ENCODE data around the gene DCXR.
A peak's percentile ranks its signal among the peaks of the same experiment; 100 is the strongest.

Gene DCXR

DNA sequence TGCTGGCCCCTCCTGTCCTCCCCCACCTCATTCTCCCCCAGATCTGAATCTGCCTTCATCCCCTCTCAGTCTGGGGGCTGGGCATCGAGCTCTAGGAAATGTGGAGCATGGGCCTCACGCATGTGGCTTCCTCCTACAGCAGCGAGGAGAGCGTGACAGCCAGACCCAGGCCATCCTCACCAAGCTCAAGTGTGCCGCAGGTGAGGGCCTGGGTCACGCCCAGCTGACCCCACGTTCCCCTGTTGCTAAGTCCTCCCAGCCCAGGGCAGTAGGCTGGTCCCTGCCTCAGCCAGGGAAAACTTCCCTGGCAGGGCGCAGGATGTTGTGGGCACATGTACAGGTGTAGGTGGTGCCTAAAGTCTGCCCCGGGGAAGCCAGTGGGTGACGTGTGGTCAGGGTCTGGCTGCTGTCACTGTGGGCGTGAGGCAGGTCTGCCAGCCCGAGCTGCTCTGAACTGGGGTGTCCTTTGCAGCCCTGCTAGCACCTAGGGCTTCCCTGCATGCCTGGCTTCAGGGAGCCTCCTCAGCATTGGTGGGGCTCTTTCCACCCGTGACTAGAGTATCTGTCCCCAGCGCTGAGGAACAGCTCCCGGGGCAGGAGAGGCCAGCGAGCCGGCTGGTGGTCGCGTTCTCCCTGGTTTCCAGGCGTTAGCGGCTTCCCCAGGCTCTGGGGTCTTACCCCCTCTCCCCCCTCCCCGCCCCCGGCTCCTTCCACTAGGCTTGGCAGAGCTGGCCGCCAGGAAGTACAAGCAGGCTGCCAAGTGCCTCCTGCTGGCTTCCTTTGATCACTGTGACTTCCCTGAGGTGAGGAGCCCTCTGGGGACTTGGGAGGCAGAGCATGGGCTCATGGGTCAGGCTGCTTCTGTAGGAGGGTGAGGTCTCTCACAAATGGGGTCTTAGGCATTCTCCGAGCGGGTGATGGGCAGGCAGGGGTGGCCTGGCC lies 17.8 kb upstream of the DCXR start:
- no peak for DNase-seq (ENCODE audit: low read depth in 2 of 3, low spot score in 1 of 3)

- DNase-seq (ENCODE audit: low read depth in 2 of 3, low spot score in 1 of 3), result no peak
Measured at GRCh38 chr17:82054351-82055022, 17.0 kb upstream of the DCXR start.

DNA sequence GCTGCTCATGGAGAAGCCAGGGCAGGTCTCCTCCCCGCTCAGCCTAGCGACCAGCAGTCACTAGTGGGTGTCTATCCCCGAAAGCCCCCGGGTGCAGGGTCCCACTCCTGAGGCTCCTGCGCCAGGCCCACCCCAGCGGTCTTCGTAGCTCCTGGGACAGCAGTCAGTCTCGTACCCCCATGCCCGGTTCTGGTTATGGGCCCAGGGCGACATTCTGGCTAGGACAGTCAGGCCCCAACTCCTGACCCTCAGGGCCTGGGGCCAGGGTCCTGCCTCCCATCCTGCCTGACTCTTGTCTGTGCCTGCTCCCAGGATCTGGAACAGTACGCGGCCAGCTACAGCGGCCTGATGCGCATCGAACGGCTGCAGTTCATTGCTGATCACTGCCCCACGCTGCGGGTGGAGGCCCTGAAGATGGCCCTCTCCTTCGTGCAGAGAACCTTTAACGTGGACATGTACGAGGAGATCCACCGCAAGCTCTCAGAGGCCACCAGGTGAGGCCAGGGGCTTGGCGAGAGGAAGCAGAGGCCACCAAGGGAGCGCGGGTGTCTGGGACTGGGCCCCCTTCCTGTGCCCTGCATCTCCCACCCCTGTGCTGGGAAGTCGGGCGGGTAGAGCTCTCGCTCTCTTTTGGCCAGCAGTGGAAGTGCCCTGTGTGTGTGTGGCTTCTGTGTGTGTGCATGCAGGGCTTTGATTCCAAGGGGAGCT lies 16.2 kb upstream of the DCXR start:
- no peak for DNase-seq (ENCODE audit: low read depth in 2 of 3, low spot score in 1 of 3)

DNA sequence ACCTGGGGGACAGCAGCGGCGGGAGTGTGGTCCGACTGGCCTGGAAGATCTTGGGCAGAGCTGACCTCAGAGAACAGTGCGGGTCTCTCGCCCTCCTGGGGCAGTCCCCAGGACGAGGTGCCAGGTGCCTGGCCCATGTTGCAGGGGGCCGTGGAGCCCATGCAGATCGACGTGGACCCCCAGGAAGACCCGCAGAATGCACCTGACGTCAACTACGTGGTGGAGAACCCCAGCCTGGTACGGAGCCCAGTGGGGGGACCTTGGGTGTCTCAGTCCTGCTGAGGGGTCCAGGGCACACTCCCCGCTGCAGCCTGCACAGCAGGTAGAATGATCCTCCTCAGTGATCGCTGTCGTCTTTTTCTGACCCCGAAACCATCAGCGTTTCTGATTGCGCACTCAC lies 15.6 kb upstream of the DCXR start:
- no peak for DNase-seq (ENCODE audit: low read depth in 2 of 3, low spot score in 1 of 3)

DNA sequence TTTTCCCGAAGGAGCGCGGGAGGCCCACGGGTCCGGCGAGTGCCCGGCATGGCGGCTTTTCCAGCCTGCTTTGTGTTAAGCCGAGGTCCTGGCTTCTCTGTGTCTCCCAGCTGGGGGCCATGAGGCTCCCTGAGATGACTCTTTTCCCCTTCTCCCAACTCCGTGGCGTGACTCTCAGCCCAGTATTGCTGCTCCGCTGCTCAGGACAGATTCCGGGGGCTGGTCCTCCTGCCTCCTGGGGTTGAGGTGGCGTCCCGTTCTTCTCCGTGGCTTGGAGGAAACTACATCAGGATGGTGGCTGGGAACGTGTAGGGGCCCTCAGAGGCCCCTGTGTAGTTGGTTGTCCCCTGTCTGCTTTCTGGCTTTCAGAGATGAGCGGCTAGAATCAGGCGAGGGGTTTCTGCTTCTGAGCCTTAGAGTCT lies 15.2 kb upstream of the DCXR start:
- no peak for DNase-seq (ENCODE audit: low read depth in 2 of 3, low spot score in 1 of 3)

DNA sequence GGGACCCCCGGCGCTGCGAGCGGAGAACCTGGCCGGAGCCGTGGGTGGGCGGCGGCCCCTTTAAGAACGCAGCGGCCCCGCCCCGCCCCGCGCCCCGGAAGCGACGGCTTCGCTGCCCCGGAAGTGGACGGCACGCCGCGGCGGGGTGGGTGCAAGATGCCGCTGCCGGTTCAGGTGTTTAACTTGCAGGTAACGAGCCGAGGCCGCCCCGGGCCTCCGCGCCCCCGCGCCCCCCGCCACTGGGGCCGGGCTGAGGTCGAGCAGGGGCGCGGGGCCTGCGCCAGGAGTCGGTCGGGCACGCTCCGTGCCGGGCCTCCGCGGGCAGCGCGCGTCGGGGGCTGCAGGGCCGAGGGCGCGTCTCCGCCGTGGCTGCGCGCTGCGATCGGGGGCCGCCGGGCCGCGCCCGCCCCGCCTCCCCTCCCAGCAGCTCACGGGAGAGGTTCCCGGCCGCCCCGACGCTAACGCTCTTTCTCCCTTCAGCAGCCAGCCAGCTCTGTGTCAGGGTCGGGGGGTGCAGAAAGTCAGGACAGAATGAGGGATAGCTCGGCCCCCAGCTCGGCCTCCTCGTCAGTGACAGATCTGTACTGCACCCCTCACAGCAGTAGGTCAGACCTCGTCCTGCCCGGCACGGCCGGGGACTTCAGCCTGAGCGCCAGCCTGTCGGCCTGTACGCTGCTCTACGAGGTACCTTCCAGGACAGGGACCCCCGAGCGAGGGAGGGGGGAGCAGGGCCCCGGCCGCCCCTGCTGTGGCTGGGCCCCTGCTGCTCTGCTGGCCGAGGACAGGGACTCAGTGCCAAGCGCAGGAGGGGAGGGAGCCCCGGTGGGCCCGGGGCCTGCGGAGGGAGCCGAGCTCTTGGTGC lies 14.5 kb upstream of the DCXR start, which contains the start of the genes GPS1 and RFNG:
Gene GPS1, plus strand, starts transcription at position 123 of the 862 bp plus-strand sequence. Its CDS starts 34 bp downstream, at position 157.
Gene RFNG, minus strand, starts transcription at position 36 of the 862 bp plus-strand sequence. CDS start 45 bp downstream, outside the sequence.
- peak; percentile 53 to 81 (median 67) for DNase-seq (ENCODE audit: low read depth in 2 of 3, low spot score in 1 of 3)

GRCh38 chr17:82050761-82051641 lies 13.5 kb upstream of the DCXR start:
- DNase-seq (ENCODE audit: low read depth in 2 of 3, low spot score in 1 of 3), result no peak

DNA sequence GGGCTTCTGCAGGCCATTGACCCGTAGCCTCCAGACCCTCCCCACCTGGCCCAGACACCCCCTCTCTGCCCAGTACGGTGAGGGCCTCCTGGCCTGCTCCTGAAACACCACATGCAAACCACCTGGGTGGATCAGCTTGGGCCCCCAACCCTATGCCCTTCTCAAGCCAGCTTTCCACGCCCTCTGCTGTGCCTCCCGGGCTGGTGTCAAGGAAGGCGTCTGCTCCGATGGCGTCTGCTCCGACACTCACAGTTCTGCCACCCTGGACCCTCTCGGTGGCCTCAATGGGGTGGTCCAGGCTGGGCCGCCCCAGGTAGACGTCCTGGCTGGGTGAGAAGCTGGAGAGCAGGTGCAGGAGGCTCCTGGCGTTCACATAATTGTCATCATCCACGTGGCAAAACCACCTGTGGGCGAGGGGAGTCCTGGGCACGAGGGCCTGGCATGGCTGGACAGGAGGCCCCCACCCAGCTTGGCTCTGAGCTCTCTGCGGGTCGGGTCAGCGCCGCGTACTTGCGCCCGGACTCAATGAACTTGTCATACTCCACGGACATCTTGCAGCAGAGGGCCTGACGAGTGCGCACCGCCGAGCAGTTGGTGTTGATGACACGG lies 12.8 kb upstream of the DCXR start:
- DNase-seq (ENCODE audit: low read depth in 2 of 3, low spot score in 1 of 3), result no peak

DNA sequence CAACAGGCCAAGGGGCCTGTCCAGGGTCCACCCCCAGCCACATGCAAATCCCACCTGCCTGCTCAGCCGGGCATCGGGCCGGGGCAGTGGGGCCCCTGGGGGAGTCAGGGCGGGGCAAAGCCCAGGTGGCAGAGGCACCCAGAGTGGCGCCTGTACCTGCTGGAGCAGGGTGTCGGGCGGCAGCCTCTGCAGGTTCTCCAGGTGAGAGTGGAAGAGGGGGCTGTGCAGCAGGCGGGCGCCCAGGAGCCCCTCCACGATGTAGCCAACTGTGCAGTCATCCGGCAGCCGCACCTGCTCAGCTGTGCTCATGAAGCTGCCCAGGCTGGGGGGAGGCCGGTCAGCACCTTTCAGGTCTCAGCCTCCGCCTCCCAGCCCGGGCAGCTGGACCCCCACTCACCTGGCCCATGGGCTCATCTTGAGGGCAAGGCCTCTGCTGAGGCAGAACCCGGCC lies 12.0 kb upstream of the DCXR start:
- no peak for DNase-seq (ENCODE audit: low read depth in 2 of 3, low spot score in 1 of 3)

DNA sequence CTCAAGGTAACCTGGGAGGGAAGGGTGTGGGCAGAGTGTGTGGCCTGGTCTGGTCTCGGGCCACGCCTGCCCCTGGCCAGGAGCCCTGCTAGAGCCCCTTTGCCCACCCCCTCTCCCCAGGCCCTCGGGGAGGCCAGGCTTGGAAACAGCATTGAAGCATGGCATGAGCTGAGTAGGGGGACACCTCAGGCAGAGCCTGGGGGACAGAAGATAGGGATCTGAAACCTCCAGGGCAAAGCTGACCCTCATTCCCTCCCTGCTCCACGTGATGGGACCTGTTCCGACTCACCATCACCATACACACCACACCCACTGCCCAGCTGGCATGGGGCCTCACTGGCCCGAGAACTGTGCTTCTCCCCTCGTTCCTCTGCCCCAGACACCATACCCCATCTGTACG lies 11.6 kb upstream of the DCXR start:
- no peak for DNase-seq (ENCODE audit: low read depth in 2 of 3, low spot score in 1 of 3)

GRCh38 chr17:82048571-82048971 lies 11.1 kb upstream of the DCXR start:
- no peak for DNase-seq (ENCODE audit: low read depth in 2 of 3, low spot score in 1 of 3)

GRCh38 chr17:82047914-82048570 lies 10.5 kb upstream of the DCXR start:
- DNase-seq (ENCODE audit: low read depth in 2 of 3, low spot score in 1 of 3), result no peak

GRCh38 chr17:82047379-82047778 lies 9.9 kb upstream of the DCXR start:
- no peak for DNase-seq (ENCODE audit: low read depth in 2 of 3, low spot score in 1 of 3)

GRCh38 chr17:82046903-82047302 lies 9.4 kb upstream of the DCXR start:
- DNase-seq (ENCODE audit: low read depth in 2 of 3, low spot score in 1 of 3), result no peak

DNA sequence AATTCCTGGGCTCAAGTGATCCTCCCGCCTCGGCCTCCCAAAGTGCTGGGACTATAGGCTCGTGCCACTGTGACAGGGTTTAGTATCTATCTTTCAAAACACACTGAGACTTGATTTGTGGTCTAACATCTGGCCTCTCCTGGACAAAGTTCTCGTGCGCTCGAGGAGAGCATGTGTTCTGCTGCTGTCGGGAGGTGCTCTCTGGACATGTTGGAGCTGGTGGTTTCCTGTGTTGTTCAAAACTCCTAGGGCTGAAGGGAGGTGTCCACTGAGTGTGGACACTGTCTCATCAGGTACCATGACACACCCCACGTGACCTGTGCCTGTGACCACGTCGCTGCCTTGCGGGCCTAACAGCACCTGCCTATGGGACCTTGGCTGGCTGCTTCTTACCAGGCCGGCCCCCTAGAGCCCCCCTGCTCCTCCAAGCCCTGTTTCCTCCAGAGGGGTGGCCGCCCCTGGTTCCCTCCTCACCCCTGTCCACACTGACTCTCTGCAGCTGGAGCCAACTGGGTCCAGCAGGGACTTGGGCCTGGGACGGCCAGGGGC lies 8.5 kb upstream of the DCXR start:
- no peak for DNase-seq (ENCODE audit: low read depth in 2 of 3, low spot score in 1 of 3)

GRCh38 chr17:82043507-82043906 lies 6.0 kb upstream of the DCXR start:
- DNase-seq (ENCODE audit: low read depth in 2 of 3, low spot score in 1 of 3), result no peak

DNA sequence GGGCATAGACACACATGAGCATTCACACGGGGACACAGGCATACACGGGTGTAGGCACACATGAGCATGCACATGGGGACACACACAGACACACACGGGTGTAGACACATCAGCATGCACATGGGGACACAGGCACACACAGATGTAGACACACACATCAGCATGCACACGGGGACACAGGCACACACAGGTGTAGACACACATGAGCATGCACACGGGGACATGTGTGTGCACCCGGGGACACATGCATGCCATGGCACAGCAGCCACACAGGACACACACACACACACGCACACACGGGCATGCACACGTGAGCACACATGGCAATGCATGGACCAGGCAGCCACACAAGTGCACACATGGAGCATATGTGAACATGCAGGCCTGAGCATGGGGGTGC lies 5.2 kb upstream of the DCXR start:
- DNase-seq (ENCODE audit: low read depth in 2 of 3, low spot score in 1 of 3), result no peak

DNA sequence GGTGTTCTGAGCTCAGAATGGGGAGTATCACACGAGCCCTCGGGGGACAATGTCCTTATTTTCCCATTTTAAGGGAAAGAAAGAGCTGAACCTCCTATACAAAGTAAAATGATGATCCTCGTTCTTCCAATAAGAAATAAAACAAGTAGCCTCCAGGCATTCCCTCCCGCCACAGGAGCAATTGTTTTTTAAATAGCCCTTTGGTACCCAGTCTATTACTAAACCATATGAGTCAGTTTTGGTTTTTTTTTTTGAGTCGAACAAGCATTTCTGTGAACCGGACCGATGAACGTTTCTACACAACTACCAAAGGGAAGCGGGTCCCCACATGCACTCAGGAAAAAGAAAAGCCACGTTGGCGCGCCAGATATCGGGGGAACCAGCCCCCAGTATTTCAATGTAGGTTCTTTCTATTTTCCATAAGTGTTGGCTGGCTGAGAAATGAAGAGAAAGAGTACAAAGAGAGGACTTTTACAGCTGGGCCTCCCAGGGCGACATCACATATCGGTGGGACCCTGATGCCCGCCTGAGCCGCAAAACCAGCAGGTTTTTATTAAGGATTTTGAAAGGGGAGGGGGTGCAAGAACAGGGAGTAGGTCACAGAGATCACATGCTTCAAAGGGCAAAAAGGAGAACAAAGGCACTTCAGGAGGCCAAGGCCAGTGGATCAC lies 3.8 kb upstream of the DCXR start:
- DNase-seq (ENCODE audit: low read depth in 2 of 3, low spot score in 1 of 3), result no peak
